Hair follicular keratinocyte (primary cell): ENCODE results near the gene GZMH. TPM values are rescaled to one million over a fixed set of nuclear protein-coding genes. Genes with fewer than 3 reads are reported as not detected.

ENCODE experiments used
- total RNA-seq: library from RNA; depleted of rRNA; stranded (reverse); fragments of >200 nt; gene quantifications from 2 replicates; pipeline ENCODE4 v1.2.3, GENCODE V29; 2015

GZMH gene, protein sequence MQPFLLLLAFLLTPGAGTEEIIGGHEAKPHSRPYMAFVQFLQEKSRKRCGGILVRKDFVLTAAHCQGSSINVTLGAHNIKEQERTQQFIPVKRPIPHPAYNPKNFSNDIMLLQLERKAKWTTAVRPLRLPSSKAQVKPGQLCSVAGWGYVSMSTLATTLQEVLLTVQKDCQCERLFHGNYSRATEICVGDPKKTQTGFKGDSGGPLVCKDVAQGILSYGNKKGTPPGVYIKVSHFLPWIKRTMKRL
- not detected in 2 replicates for total RNA-seq

GRCh38 chr14:24609655-24610344, at the start of gene GZMH:
Gene GZMH, minus strand, starts transcription at chr14:24609685. Its CDS starts 72 bp downstream, at chr14:24609613.

DNA sequence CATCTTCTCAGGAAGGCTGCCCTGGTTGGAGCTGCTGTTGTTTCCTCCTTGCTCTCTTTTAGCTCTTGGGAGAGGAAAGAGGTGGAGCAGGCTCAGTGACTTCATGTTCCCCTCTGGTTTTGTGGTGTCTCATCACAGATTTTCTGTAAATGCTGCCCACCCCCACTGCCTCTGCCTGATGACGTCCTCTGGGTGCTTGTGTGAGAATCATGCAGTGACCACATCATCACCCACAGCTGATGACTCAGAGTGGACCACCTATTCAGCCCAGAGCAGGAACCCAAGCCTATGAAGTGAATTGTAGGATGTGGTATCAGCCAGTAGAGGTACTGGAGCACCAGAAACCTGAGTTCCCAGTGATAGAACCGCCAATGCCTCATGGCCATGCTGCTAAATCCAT, 24.7 kb upstream of the GZMH start, which contains the start of gene GZMB:
Gene GZMB, minus strand, starts transcription at position 33 of the 400 bp plus-strand sequence. Its CDS starts 30 bp downstream, at position 3.

GRCh38 chr14:24576182-24576581, 33.3 kb downstream of the GZMH start, which contains the start of gene CTSG:
Gene CTSG, minus strand, starts transcription at chr14:24576250. Its CDS starts 27 bp downstream, at chr14:24576223.

Other genes starting within 250 kb of the GZMH start
- 2.9 and 7.1 TPM in 2 replicates for gene NFATC4, start 241.5 kb downstream of the GZMH start, total RNA-seq
- gene NYNRIN, start 210.7 kb downstream of the GZMH start, total RNA-seq, result 2.7 and 3.8 TPM in 2 replicates
- 0.11 and 0.31 TPM in 2 replicates for gene CBLN3, start 180.0 kb downstream of the GZMH start, total RNA-seq
- gene KHNYN, start 179.7 kb downstream of the GZMH start, total RNA-seq, result 48.7 and 55.9 TPM in 2 replicates
- 11.9 and 17.7 TPM in 2 replicates for gene SDR39U1, start 166.9 kb downstream of the GZMH start, total RNA-seq
- gene CMA1, start 101.4 kb downstream of the GZMH start, total RNA-seq, result not detected in 2 replicates
- gene CTSG, start 33.4 kb downstream of the GZMH start, total RNA-seq, result not detected in 2 replicates
- gene GZMB, start 24.5 kb upstream of the GZMH start, total RNA-seq, result not detected in 2 replicates